Kidney (tissue), 14 donors: ENCODE data around the gene TOP3A. TPM values are rescaled to one million over a fixed set of nuclear protein-coding genes. Genes with fewer than 3 reads are reported as not detected.
A peak's percentile ranks its signal among the peaks of the same experiment; 100 is the strongest.

Experiments
- DNase-seq, 5 donors: peaks; one replicate each; pipeline ENCODE4 v3.0.0-alpha.2; 2013 to 2020
- FAIRE-seq: peaks from 2 replicates; lab custom pipeline; 2012; peaks lifted over from hg19 to GRCh38; lab: Jason Lieb, UNC
- H3K27ac ChIP-seq, 2 donors: one replicate each; pipeline ENCODE4 v1.7.0; 2013; ENCODE audit warnings: low read depth in 2 of 2, low read length in 2 of 2, inconsistent platforms in 1 of 2
- H3K27me3 ChIP-seq: one replicate; pipeline ENCODE4 v1.7.1; 2013; ENCODE audit warnings: low read length, inconsistent platforms; ENCODE audit not compliant: control insufficient read depth, insufficient read depth
- H3K36me3 ChIP-seq, 3 donors: one replicate each; pipeline versions ENCODE4 v1.7.0 to v1.7.1; 2013; ENCODE audit warnings: low read length in 3 of 3, control low read depth in 1 of 3, inconsistent platforms in 1 of 3; ENCODE audit not compliant: insufficient read depth in 3 of 3, control insufficient read depth in 2 of 3
- H3K4me1 ChIP-seq, 3 donors: one replicate each; pipeline versions ENCODE4 v1.7.0 to v1.7.1; 2013; ENCODE audit warnings: low read length in 3 of 3, inconsistent platforms in 1 of 3, low read depth in 1 of 3; ENCODE audit not compliant: control insufficient read depth in 2 of 3, insufficient read depth in 2 of 3
- H3K4me3 ChIP-seq, 3 donors: one replicate each; pipeline versions ENCODE4 v1.7.0 to v1.8.1; 2013; ENCODE audit warnings: low read length in 3 of 3, control low read depth in 1 of 3, inconsistent platforms in 1 of 3
- H3K9ac ChIP-seq, 3 donors: one replicate each; pipeline versions ENCODE4 v1.7.0 to v1.7.1; 2013; ENCODE audit warnings: low read length in 3 of 3, control low read depth in 1 of 3, inconsistent platforms in 1 of 3
- H3K9me3 ChIP-seq, 3 donors: one replicate each; pipeline versions ENCODE4 v1.7.0 to v1.7.1; 2013; ENCODE audit warnings: low read length in 3 of 3, control low read depth in 1 of 3, inconsistent platforms in 1 of 3; ENCODE audit not compliant: control insufficient read depth in 2 of 3, insufficient read depth in 1 of 3
- intact Hi-C: fragments of 100-400 bp; cut with DNase I; formaldehyde crosslinking; loops from one replicate; pipeline ENCODE4 v1.11.1; 2022
- polyA plus RNA-seq: library from polyadenylated mRNA; stranded (reverse); fragments of 350-450 nt; fragmentation: Illumina TruSeq; extraction: RNeasy Lipid Tissue Mini Kit (QIAGEN cat#74804); gene quantifications from one replicate; pipeline ENCODE4 v1.2.3, GENCODE V29; 2014; ENCODE audit warnings: low read depth, low replicate concordance; ENCODE audit not compliant: insufficient read depth
- total RNA-seq: library from RNA; stranded (reverse); fragmentation: NEBNext Ultra II Directional; extraction: Animal tissue kit (Norgen Biotek cat#: 25700); gene quantifications from one replicate; pipeline ENCODE4 v1.2.1, GENCODE V29; 2021
- TF ChIP-seq, protein P1 (sequence below): IDR thresholded peaks from 3 replicates; pipeline ENCODE4 v1.5.1; 2012; ENCODE audit warnings: mild to moderate bottlenecking, moderate library complexity, borderline replicate concordance; ENCODE audit not compliant: insufficient read depth; ENCODE audit errors: extremely low read depth
- donor health status: control.
- donor health status: control.
- donor health status: control.
- donor health status: control.
- donor health status: control.
- donor health status: DM: yes; HTN: yes; CAD: no.
- donor health status: Normal renal cell carcinoma (clear cell type).

The TOP3A gene
- total and polyA plus RNA-seq, 2 donors from 2014 or later, result 7.9 to 30.3 TPM

DNA sequence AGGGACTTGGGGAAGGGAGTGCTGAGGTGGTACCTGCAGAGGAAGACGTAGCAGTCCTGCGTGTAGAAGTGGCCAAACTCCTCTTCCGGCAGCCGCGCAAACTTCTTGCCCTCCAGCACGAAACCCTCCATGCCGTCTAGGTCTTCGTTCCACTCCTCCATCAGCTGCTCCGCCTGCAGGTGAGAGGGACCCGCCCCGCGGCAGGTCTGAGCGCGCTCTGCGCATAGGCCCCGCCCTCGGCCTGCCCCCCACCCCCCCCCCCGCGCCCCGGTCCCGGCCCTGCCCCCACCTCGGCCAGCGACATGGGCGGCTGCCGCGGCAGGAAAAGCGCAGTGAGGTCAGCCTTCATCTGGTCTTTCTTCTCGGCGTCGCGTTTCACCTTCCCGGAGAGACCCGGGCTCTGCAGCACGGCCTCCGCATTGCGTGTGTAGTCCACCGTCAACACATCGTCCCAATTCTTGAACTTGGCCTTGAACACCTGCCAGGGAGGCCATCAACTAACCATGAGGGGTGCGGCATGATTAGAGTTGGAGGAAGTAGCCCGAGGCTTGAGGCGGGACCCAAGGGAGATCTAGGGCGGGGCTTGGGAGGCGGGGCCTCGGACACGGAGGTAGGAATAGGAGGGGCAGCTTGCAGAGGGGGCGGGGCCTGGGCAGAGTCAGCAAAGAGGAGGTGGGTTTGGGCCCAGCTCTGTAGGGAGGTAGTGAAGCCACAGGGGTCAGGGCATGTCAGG is 67.7 kb downstream of the TOP3A start:
- H3K36me3 ChIP-seq, result peaks cover 0 to 65% (median 24%) of the 10 kb centered on the region in 3 donors
- no peaks in the 10 kb centered on the region for H3K9me3 ChIP-seq
- peaks cover 0 to 10% (median 0%) of the 10 kb centered on the region in 3 donors for H3K4me1 ChIP-seq
- H3K9ac ChIP-seq, result no peak overlapping the region
- H3K27ac ChIP-seq, result no peak overlapping the region
- H3K27me3 ChIP-seq, result no peaks in the 10 kb centered on the region
- DNase-seq (peak; percentile 86 to 93 (median 90)), FAIRE-seq (no peak)
- peak overlapping the region in 1 of 3 donors; percentile 24 for H3K4me3 ChIP-seq
- TF ChIP-seq, protein P1, sequence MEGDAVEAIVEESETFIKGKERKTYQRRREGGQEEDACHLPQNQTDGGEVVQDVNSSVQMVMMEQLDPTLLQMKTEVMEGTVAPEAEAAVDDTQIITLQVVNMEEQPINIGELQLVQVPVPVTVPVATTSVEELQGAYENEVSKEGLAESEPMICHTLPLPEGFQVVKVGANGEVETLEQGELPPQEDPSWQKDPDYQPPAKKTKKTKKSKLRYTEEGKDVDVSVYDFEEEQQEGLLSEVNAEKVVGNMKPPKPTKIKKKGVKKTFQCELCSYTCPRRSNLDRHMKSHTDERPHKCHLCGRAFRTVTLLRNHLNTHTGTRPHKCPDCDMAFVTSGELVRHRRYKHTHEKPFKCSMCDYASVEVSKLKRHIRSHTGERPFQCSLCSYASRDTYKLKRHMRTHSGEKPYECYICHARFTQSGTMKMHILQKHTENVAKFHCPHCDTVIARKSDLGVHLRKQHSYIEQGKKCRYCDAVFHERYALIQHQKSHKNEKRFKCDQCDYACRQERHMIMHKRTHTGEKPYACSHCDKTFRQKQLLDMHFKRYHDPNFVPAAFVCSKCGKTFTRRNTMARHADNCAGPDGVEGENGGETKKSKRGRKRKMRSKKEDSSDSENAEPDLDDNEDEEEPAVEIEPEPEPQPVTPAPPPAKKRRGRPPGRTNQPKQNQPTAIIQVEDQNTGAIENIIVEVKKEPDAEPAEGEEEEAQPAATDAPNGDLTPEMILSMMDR, result no peak
- intact Hi-C loops, result no loop called here

GRCh38 chr17:18246109-18246725 is 68.6 kb downstream of the TOP3A start:
- Histone ChIP-seq H3K27me3 (no peaks in the 10 kb centered on the region), H3K4me1 (peaks cover 0 to 10% (median 0%) of the 10 kb centered on the region in 3 donors), H3K9ac (no peak overlapping the region), H3K27ac (no peak overlapping the region), H3K36me3 (peaks cover 0 to 57% (median 21%) of the 10 kb centered on the region in 3 donors), H3K9me3 (no peaks in the 10 kb centered on the region), H3K4me3 (no peak overlapping the region)
- no peak for DNase-seq
- TF ChIP-seq, protein P1, result no peak
- intact Hi-C loops, result no loop called here
- no peak for FAIRE-seq

- intact Hi-C loops, result no loop called here
- H3K27ac ChIP-seq, result no peak overlapping the region
- DNase-seq, result no peak
- no peak overlapping the region for H3K4me3 ChIP-seq
- no peak for FAIRE-seq
- no peaks in the 10 kb centered on the region for H3K27me3 ChIP-seq
- TF ChIP-seq, protein P1, result no peak
- peaks cover 0 to 47% (median 21%) of the 10 kb centered on the region in 3 donors for H3K36me3 ChIP-seq
- H3K9ac ChIP-seq, result no peak overlapping the region
- peaks cover 0 to 10% (median 0%) of the 10 kb centered on the region in 3 donors for H3K4me1 ChIP-seq
- no peaks in the 10 kb centered on the region for H3K9me3 ChIP-seq
Observed at GRCh38 chr17:18245038-18245776, 69.6 kb downstream of the TOP3A start.
